HG02642 (cell line): ENCODE measurements around the gene ATG5.
"Not testable (repeated sequence)": the region's sequence is repeated elsewhere in the genome, so short reads cannot be mapped to it uniquely, and the experiment has no call there.

Experiments used
- ATAC-seq: cut with Tn5 transposase; IDR thresholded peaks from one replicate; pipeline ENCODE4 v1.9.1; 2021; ENCODE audit warnings: mild to moderate bottlenecking; ENCODE audit not compliant: unreplicated experiment, poor library complexity

ATG5 gene

GRCh38 chr6:106264433-106264832 lies 61.1 kb downstream of the ATG5 start:
- not testable (repeated sequence) for ATAC-seq

- ATAC-seq = not testable (repeated sequence)
Observed at GRCh38 chr6:106259748-106260147, 65.8 kb downstream of the ATG5 start.

GRCh38 chr6:106258726-106259125 lies 66.8 kb downstream of the ATG5 start:
- ATAC-seq = no peak

- no peak for ATAC-seq
Observed at GRCh38 chr6:106257195-106257594, 68.4 kb downstream of the ATG5 start.

DNA sequence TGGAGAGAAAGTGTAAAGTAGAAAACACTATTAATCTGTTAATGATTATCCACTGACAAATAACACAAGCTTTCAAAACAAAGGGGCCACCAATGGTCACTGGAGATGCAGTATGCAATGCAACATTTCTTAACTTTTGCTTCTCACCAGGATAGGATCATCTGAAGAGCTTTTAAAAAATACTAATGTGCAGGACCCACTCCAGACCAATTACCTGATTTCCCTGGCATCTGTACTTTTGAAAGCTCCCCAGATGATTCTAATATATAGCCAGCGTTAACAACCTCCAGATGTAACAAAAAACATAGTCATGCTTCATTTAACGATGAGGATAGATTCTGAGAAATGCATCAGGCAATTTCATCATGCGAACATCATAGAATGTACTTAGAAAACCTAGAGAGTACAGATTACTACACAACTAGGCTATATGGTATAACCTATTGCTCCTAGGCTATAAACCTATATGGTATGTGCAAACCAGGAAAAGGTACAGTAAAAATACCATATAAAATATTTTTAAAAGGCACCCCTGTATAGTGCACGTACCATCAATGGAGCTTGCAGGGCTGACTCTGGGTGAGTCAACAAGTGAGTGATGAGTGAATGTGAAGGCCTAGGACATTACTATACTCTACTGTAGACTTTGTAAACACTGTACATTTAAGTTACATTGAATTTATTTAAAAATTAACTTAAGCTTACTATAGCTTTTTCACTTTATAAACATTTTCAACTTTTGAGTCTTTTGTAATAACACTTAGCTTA lies 69.2 kb downstream of the ATG5 start:
- ATAC-seq = no peak

DNA sequence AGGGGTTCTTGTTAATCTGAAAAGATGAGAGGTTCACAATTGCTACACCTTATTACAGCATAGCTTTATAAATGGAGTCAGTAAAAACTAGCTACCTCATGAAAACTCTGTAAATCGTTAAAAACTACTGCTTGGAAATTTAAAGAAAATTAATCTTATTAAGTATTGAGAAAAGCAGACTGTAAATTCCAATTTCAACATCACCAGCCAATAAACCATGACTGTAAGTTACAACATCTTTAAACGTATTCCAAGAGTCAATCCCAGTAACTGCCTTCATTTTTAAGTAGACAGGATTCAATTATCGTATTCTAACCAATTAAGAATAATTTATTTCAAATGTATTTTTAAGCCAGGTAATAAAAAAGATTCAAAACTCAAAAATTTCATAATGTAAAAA lies 70.3 kb downstream of the ATG5 start:
- no peak for ATAC-seq

GRCh38 chr6:106254636-106255035 lies 70.9 kb downstream of the ATG5 start:
- ATAC-seq = no peak

DNA sequence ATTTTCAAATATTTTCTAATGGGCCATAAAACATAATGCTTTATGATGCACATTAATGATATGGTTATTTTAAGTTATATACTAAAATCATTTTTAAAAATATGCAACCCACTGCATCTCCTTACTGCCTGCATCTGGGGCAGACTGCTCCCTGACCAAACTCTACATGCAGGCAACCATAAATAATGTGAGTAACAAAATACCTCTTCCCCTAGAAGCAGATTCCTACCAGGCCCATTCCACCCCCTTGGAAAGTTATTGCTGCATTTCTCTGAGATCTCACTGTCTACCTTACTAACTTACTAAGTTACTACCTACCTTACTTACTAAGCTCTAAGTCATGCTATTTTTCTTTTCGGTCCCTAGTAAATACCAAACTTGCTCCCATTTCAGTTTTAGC lies 71.8 kb downstream of the ATG5 start:
- no peak for ATAC-seq

GRCh38 chr6:106253172-106253571 lies 72.4 kb downstream of the ATG5 start:
- ATAC-seq = no peak

DNA sequence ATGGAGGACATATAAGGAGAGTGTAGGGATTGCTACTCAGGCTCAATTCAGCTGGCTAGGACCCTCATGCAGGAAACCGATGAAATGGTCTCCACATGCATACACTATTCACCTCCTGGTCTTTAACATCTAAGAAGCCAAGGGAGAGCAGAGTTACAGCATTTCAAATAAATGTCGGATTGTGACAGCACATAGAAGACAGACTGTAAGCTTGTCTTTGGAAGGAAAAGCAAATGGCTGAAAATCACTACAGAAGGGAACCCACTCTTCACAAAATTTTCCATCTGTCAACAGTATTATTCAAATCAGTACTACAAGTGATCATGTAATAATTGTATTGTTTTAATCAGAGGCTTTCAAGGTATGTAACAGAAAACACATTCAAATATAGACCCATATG lies 72.9 kb downstream of the ATG5 start:
- no peak for ATAC-seq

DNA sequence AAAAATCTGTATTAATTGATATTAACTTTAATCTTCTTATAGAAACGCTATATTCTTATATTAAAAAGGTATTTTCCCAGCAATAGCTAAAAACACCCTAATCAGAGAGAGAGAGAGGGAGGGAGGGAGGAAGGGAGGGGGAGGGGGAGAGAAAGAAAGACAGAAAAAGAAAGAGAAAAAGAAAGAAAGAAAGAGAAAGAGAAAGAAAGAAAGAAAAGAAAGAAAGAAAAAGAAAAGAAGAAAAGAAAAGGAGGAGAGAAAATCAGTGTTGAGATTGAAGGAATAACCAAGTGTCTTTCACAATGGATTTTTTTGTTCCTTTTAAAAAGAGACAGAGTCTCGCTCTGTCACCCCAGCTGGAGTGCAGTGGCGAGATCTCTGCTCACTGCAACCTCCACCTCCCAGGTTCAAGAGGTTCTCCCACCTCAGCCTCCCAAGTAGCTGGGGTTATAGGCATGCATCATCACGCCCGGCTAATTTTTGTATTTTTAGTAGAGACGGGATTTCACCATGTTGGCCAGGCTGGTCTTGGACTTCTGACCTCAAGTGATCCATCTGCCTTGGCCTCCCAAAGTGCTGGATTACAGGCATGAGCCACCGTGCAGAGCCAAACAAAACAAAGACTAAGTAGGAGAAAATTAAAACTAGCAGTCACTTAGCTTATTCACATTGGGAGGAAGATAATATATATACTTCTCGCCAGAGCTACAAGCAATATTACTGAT lies 73.9 kb downstream of the ATG5 start:
- not testable (repeated sequence) for ATAC-seq

DNA sequence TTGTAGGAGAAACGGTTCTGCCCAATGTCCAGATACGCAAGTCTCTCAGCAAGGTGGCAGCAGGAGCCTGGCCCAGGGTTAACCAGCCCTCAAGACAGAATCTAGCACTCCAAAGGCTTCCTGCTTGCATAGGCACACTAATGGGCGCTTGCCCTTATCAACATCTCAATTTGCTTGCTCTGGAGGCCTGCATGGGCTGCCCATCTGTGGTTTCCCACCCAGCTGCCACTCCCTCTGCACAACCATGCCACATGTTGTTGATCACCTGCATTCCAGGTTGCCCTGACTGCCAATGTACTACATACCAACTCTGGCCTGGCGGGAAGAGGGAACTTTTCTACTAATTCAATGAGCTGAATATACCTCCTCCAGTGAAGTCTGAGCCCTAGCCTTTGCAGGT lies 74.6 kb downstream of the ATG5 start:
- ATAC-seq = no peak

DNA sequence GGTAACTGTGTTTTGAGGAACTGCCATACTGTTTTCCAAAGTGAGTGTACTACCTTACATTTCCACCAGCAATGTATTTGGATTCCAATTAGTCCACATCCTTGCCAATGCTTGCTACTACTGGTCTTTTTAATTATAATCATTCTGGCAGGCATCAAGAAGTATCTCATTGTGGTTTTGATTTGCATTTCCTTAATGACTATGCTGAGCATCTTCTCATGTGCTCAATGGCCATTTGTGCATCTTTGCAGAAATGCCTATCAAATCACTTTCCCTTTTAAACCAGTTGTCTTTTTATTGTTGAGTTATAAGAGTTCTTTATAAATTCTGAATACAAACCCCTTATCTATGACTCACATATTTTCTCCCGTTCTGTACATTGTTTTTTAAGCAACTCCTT lies 75.9 kb downstream of the ATG5 start:
- no peak for ATAC-seq

- ATAC-seq = no peak
Observed at GRCh38 chr6:106247733-106248132, 77.8 kb downstream of the ATG5 start.

DNA sequence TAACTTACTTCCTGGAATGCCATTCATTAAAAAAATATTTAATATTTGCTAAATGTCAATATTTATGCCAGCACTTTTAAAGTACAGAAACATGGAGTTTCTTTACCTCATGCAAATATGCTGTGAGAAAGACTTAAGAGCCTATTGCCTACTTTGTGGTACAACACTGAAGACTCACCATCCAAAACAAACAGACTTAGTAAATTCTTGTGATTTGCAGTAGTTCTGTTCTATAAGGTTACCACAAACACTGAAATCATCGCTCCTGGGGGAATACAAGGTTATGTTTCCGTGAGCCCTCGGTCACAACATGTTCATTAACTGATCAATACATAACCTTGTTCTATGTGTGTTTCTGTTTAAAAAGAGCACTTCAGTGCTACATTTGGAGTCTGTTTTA lies 78.3 kb downstream of the ATG5 start:
- ATAC-seq = no peak

- peak; percentile 76 for ATAC-seq
Observed at GRCh38 chr6:106244931-106245330, 80.6 kb downstream of the ATG5 start.

GRCh38 chr6:106244521-106244920 lies 81.0 kb downstream of the ATG5 start:
- no peak for ATAC-seq

DNA sequence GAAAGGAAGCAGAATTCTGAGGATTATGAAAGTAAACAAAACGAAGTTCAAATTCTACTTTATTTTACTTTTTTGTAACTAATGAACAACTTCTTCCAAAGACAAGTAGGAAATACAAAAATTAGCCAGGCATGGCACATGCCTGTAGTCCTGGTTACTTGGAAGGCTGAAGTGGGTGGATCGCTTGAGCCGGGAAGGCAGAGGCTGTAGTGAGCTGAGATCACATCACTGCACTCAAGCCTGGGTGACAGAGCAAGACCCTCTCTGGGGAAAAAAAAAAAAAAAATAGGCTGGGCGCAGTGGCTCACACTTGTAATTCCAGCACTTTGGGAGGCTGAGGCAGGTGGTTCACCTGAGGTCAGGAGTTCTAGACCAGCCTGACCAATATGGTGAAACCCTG lies 82.3 kb downstream of the ATG5 start:
- no peak for ATAC-seq

GRCh38 chr6:106241498-106241897 lies 84.1 kb downstream of the ATG5 start:
- ATAC-seq = no peak

- ATAC-seq = no peak
Observed at GRCh38 chr6:106237286-106237685, 88.3 kb downstream of the ATG5 start.

DNA sequence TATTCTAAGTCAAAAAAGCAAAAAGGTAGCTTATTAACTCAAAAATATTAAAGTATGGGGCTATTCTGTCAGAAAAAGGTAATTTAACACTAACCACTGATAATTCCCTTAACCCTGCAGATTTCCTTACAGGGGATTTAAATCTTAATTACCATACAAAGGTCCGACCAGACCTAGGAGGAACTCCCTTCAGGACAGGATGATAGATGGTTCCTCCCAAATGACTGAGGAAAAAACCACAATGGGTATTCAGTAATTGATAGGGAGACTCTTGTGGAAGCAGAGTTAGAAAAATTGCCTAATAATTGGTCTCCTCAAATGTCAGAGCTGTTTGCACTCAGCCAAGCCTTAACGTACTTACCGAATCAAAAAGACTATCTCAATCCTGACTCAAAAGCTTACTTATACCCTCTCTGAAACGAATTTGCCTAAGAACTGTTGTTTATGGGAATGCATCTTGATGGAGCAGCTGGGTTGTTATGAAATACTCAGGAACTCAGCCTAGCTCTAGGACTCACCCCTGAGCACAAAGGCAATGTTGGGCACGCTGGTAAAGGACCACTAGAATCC lies 95.6 kb downstream of the ATG5 start:
- ATAC-seq = not testable (repeated sequence)
